CD4-positive, alpha-beta T cell treated with Interleukin-21 for 1 hour (primary cell): ENCODE results near the gene JAG1.

ENCODE experiments used
- DNase-seq: peaks from one replicate; pipeline ENCODE4 v3.0.0-alpha.2; 2020

The JAG1 gene

GRCh38 chr20:10696650-10697049, 22.9 kb upstream of the JAG1 start:
- no peak for DNase-seq

GRCh38 chr20:10689385-10689784, 15.6 kb upstream of the JAG1 start:
- no peak for DNase-seq

- DNase-seq = no peak
Measured at GRCh38 chr20:10687895-10688294, 14.1 kb upstream of the JAG1 start.

- DNase-seq = no peak
Measured at GRCh38 chr20:10686356-10687133, 12.7 kb upstream of the JAG1 start.

- DNase-seq = no peak
Measured at GRCh38 chr20:10683537-10683936, 9.7 kb upstream of the JAG1 start.

GRCh38 chr20:10682939-10683338, 9.1 kb upstream of the JAG1 start:
- DNase-seq = no peak

GRCh38 chr20:10681494-10681893, 7.7 kb upstream of the JAG1 start:
- no peak for DNase-seq

- no peak for DNase-seq
Measured at GRCh38 chr20:10680571-10680970, 6.8 kb upstream of the JAG1 start.

GRCh38 chr20:10679269-10679668, 5.5 kb upstream of the JAG1 start:
- DNase-seq = no peak

- DNase-seq = no peak
Measured at GRCh38 chr20:10676518-10676917, 2.7 kb upstream of the JAG1 start.

GRCh38 chr20:10675450-10675848, 1.6 kb upstream of the JAG1 start:
- no peak for DNase-seq

- peak; percentile 11 for DNase-seq
Measured at GRCh38 chr20:10674684-10675449, 1.1 kb upstream of the JAG1 start.

GRCh38 chr20:10673176-10673841, 490 bp downstream of the JAG1 start:
- no peak for DNase-seq

- peak; percentile 17 for DNase-seq
Measured at GRCh38 chr20:10672624-10673127, 1.1 kb downstream of the JAG1 start.

- DNase-seq = no peak
Measured at GRCh38 chr20:10671919-10672623, 1.7 kb downstream of the JAG1 start.

- peak; percentile 22 for DNase-seq
Measured at GRCh38 chr20:10671221-10671918, 2.4 kb downstream of the JAG1 start.

GRCh38 chr20:10670501-10671220, 3.1 kb downstream of the JAG1 start:
- no peak for DNase-seq

- DNase-seq = no peak
Measured at GRCh38 chr20:10669843-10670446, 3.9 kb downstream of the JAG1 start.

- DNase-seq = no peak
Measured at GRCh38 chr20:10668677-10669368, 5.0 kb downstream of the JAG1 start.

GRCh38 chr20:10667560-10668167, 6.1 kb downstream of the JAG1 start:
- no peak for DNase-seq
